Activated CD4-positive, alpha-beta T cell treated with anti-CD3 and anti-CD28 coated beads, Interleukin-2, Interleukin-6, amounts not matched to agents 100 ng/mL and 50 ng/mL, durations not matched to agents 16 hours and 8 hours (primary cell): Measurements from ENCODE around the gene TSPAN4.

ENCODE experiments used
- DNase-seq: peaks from one replicate; pipeline ENCODE4 v3.0.0-alpha.2; 2020

TSPAN4 gene

GRCh38 chr11:852762-853161 is 10.1 kb downstream of the TSPAN4 start:
- DNase-seq = no peak

DNA sequence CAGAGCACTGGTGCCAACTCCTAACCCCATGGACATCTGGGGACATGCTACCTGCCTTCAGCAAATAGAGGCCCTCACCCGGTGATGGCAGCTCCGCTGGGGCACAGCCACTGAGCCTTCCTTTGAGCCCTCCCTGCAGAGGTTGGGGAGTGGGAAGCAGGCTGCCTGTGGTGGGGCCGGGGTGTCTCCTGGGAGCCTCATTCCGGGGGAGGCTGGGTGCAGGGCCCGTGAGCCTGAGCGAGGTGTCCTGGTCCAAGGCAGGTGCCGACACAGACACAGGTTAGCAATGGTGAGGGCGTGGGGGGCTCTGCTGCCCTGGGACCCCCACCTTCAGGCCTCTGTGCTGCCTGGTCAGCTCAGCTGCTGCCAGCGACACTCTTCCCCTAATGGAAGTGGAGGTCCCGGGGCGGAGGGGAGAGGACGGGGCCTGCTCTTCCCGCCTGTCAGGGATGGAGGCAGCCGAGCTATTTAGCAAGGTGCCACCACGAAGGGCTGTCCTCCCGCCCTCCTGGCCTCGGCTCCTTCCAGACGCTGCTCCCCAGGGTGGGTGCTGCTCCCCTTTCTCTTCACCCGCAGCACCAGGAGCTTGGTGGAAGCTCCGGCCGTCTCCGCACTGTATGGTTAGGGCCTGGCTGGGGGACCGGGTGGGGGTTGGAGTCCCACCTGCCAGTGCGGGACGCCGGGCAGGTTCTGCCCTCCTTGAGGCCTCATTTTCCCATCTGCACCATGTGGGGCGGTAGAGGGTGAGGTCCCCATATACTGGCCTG is 11.2 kb downstream of the TSPAN4 start:
- DNase-seq = no peak

GRCh38 chr11:854601-855329 is 12.1 kb downstream of the TSPAN4 start:
- no peak for DNase-seq

- DNase-seq = no peak
Measured at GRCh38 chr11:855330-855674, 12.7 kb downstream of the TSPAN4 start.

DNA sequence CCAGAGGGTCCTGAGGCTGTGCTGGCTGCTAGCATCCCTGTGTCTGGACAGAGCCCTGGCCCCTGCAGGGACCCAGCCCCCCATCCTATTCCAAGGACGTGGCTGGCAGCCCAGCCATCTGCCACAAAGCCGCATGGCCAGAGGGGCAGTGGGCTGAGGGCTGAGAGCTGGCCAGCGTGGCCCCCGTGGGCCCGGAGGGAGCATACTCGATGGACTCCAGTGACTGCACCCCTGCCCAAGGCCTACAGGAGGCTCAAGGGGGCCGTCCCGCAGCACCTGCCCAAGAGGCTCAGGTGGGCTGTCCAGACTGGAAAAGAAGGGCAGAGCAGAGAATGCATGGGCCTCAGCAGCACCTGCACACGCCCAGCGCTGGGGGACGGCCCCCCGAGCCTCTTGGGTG is 13.1 kb downstream of the TSPAN4 start:
- no peak for DNase-seq

DNA sequence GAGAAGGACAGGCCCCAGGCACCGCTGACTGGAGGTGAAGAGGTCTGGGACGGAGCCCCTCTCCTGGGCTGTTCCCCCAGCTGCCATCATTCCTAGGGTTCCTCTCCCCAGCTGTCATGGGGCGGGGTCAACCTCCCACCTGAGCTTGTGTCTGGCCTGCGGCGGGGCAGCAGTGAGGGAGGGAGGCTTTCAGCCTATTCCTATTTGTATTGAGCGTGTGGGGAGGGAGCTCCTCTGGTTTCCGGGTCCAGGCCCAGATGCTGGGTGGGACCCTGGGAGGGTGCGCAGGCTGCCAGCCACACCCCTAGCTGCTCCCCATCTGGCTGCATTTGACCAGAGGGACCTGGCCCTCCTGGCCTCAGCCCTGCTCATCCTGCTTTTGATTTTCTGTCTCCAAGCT is 13.7 kb downstream of the TSPAN4 start:
- no peak for DNase-seq

GRCh38 chr11:858053-858761 is 15.6 kb downstream of the TSPAN4 start:
- no peak for DNase-seq

DNA sequence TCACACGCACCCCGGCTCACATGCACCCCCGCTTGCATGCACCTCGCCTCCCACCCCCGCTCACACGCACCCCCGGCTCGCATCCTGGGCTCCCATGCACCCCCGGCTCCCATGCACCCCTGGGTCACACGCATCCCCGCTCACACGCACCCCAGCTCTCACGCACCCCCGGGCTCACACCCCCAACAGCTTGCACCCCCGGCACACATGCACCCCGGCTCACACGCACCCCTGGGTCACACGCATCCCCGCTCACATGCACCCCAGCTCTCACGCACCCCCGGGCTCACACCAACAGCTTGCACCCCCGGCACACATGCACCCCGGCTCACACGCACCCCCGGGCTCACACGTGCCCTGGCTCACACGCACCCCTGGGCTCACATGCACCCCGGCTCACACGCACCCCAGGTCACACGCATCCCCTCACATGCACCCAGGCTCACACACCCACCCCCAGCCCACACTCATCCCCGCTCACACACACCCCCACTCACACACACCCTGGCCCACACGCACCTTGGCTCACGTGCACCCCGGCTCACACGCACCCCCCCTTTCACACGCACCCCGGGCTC is 16.2 kb downstream of the TSPAN4 start:
- no peak for DNase-seq

GRCh38 chr11:859394-860131 is 16.9 kb downstream of the TSPAN4 start:
- DNase-seq = no peak

GRCh38 chr11:860234-861104 is 17.8 kb downstream of the TSPAN4 start:
- no peak for DNase-seq

- DNase-seq = no peak
Measured at GRCh38 chr11:861105-861479, 18.4 kb downstream of the TSPAN4 start.

DNA sequence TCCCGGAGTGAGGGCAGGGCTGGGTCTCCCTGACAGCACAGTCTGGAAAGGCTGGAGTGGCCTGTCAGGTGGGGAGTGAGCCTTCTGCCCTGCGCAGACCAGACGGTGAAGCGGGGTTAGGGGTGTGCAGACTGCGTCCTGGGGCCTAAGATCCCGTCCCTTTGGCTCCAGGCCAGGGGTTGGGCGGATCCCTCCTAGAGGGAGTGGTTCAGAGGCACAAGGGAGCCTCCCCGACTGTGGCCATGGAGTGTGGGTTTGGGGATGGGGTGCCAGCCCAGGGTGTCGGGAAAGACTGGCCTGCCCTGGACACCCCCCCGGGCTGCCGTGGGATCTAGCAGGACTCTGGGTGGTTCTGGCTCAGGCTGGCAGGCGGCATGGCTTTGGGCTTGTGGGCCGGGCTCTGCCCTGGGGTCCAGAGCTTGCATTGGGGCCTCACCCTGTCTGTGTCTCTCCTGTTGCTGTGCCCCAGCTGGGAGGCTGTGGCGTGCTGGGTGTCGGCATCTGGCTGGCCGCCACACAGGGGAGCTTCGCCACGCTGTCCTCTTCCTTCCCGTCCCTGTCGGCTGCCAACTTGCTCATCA is 19.5 kb downstream of the TSPAN4 start:
- DNase-seq = no peak

GRCh38 chr11:862696-863022 is 20.0 kb downstream of the TSPAN4 start:
- no peak for DNase-seq

DNA sequence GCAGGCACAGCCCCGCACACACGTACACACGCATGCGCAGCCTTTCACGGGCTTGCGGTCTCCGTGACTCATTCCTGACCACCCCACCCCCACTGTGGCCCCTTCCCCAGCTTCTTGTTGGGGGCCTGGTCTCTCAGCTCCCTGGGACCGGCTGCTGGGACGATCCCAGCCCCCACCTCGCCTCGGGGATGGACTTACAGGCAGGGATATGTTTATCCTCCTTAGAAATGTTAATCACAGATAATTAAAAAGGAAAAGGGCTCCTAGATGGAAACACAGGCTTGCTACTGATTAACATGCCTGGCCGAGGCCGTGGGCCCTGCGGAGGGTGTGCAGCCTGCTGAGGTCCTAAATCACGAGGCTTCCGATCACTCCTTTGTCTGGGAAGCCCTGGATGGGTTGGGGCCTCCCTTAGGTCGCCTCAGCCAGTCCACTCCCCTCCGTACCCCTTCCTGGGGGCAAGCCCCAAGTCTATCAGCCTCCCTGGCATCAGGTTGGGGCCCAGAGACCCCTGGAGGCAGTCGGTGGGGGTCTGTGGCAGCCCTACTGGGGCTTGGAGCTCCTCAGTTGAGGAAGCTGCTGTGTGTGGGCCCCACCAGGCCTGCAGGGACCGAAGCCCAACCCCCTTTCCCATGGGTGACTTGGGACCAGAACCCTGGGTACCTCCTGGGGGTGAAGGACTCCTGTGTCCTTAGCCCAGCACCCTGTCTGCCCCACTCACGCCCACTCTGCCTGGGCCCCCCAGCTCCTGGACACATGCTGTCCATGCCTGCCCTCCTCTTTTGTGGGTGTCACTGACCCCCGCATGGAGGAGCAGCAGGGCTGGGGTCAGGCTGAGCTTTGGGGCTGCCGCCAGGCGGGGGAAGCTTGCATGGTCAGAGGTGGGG is 20.6 kb downstream of the TSPAN4 start:
- DNase-seq = no peak

GRCh38 chr11:863910-864827 is 21.5 kb downstream of the TSPAN4 start:
- DNase-seq = no peak

DNA sequence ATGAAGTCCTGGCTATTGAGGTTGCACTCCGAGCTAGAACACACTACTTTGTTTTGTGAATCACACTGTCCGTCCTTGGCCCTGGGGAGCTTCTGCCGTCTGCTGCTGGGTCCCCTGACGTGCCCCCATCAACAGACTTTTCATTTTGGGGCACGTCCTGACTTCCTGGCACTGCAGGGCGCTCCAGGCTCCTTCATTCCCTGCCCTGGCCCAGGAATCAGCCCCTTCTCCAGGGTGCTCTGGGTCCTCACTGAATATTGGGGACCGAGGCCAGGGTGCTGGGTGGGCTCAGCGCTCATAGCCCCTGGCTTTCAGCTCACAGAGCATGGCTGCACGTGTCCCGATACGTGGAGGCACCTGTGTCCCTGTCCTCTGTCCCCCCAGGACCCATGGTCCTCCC is 22.2 kb downstream of the TSPAN4 start:
- DNase-seq = no peak

DNA sequence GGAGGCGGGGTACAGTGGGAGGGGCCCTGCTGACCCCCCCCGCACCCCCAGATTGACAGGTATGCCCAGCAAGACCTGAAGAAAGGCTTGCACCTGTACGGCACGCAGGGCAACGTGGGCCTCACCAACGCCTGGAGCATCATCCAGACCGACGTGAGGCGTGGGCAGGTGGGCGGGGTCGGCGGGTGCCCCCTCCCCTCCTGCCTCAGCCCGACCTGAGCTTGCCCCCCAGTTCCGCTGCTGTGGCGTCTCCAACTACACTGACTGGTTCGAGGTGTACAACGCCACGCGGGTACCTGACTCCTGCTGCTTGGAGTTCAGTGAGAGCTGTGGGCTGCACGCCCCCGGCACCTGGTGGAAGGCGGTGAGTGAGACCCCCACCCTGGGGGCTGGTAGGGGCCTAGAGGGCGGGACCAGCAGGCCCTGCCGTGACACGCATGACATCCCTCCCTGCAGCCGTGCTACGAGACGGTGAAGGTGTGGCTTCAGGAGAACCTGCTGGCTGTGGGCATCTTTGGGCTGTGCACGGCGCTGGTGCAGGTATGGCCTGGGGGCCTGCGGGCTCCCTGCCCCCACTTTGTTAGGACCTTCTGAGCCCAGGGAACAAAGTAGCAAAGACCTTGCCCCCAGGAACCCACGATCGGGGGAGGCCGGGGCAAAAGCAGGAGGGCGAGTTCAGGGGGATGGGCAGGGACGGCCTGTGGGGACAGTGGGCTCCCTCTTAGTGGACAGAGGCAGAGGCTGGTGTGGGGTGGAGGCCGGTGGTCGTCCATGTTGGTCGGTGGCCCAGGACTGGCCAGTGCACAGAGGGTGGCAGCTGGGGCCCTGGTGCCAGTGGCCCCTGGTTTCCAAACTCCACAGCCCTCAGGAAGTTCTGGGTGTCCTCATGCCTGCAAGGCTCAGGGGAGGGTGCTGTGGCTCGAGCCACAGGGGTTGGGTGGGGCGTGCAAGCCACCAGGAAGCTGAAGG is 23.1 kb downstream of the TSPAN4 start:
- DNase-seq = no peak

GRCh38 chr11:866481-866880 is 23.8 kb downstream of the TSPAN4 start:
- no peak for DNase-seq
